Activated CD4-positive, CD25-positive, alpha-beta regulatory T cell treated with anti-CD3 and anti-CD28 coated beads, Interleukin-2, amount 50 U/mL, for 24 hours (primary cell): Measurements from ENCODE around the gene AP4E1.
"Not testable (repeated sequence)": the region's sequence is repeated elsewhere in the genome, so short reads cannot be mapped to it uniquely, and the experiment has no call there.

Source experiments
- ATAC-seq, 2 donors: fragments of 150-1000 bp; cut with Tn5 transposase; one replicate each; pipeline ENCODE4 v1.10.0; 2021; ENCODE audit warnings: mild to moderate bottlenecking in 1 of 2, moderate library complexity in 1 of 2

Gene AP4E1

DNA sequence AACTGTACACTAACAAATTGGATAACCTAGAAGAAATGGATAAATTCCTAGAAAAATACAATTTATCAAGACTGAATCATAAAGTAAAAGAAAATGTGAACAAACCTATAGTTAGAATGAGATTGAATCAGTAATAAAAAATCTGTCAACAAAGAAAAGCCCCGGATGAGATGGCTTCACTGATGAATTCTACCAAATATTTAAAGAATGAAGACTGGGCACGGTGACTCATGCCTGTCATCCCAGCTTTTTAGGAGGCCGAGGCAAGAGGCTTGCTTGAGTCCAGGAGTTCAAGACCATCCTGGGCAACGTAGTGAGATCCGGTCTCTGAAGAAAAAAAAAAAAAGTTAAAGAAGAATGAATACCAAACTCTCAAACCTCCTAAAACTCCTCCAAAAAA, 17.7 kb upstream of the AP4E1 start:
- no peak for ATAC-seq

DNA sequence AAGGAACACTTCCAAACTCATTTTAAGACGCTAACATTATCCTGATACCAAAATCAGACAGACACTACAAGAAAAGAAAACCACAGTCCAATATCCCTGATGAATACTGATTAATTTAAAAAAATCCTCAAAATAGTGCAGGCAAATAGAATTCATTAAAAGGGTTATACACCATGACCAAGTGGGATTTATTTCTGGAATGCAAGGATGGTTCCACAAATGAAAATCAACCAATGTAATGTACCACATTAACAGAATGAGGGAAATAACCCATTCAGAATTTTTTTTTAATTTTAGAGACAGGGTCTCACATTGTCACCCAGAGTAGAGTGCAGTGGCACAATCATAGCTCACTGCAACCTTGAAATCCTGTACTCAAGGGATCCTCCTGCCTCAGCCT, 17.3 kb upstream of the AP4E1 start:
- no peak for ATAC-seq

DNA sequence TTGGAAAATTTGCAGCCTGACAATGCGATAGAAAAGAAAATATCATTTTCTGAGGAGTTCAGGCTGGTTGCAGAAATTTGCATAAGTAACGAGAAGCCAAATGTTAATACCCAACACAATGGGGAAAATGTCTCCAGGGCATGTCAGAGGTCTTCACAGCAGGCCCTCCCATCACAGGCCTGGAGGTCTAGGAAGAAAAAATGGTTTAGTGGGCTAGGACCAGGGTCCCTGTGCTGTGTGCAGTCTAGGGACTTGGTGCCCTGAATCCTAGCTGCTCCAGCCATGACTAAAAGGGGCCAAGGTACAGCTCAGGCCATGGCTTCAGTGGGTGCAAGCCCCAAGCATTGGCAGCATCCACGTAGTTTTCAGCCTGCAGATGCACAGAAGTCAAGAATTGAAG, 14.5 kb upstream of the AP4E1 start:
- ATAC-seq: no peak

DNA sequence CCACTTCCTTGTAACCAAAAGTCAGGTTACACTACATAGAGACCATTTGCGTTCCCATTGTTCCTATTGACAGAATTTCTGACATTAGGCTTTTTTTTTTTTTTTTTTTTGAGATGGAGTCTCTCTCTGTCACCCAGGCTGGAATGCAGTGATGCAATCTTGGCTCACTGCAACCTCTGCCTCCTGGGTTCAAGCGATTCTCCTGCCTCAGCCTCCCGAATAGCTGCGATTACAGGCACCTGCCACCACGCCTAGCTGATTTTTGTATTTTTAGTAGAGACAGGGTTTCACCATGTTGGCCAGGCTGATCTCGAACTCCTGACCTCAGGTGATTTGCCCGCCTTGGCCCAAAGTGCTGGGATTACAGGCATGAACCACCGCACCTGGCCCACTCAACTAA, 7.1 kb upstream of the AP4E1 start:
- not testable (repeated sequence) for ATAC-seq

DNA sequence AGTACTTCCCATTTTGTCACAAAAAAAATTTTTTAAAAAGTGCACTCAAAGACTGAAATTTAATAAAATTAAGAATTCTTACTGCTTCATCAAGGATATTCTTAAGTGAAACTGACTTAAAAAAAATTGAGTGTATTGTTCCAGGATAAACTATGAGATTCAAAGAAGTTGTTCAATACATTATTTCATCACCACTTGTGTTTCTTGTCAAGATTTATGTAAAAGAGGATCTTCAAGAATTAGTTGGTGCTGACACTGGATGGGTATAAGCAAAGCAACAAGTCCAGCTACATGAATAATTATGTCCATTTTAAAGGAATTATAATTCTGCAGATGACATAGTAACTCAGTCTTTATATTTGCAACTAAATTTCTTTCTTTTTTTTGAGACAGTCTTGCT, 4.3 kb upstream of the AP4E1 start:
- no peak for ATAC-seq

DNA sequence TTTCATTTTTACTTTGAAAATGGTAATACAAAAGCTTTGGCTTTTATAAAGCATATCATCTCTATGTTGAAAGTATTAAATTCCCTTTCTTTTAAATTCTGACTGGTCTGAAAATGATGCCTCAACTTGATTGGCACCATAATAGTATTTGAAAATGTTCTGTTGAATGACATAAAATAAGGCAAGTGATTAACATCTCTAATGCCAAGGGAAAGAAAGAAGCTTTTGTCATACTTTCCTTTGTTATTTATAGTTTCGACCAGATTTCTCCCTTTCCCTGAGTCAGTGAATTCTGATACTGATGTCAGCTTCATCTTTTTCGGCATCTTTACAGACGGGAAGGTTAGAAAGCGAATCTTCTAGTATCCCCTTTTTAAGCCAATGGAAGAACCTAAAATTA, 3.4 kb upstream of the AP4E1 start:
- no peak for ATAC-seq

DNA sequence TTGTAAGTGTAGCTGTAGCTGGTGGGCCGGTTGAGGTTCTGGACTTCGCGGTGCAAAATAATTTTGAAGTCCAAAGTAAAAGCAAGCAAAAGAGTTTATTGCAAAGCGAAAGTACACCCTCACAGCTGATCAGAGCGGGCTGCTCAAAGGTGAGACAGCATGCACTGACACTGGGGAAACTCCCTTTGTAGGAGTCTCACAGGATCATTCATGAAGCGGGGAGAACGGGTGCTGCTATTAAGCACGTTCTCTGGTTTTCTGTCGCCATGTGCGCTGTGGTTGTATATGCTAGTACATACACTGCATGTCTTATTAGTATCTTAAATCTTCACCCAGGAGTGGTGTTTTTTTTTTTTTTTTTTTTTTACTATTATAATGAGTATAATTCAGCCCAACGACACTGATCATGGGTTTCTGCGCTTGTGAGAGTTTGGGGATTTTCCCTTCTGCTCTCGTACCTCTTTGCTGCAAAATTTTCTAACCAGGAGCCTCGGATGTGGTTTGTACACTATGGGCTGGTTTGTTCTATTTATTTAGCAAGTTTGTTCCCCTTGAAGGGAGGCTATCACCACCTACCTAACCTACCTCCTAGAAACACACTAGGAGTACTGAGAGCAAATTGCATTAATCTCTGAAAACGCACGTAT, 1.4 kb upstream of the AP4E1 start:
- ATAC-seq: peak; percentile 80 to 86

DNA sequence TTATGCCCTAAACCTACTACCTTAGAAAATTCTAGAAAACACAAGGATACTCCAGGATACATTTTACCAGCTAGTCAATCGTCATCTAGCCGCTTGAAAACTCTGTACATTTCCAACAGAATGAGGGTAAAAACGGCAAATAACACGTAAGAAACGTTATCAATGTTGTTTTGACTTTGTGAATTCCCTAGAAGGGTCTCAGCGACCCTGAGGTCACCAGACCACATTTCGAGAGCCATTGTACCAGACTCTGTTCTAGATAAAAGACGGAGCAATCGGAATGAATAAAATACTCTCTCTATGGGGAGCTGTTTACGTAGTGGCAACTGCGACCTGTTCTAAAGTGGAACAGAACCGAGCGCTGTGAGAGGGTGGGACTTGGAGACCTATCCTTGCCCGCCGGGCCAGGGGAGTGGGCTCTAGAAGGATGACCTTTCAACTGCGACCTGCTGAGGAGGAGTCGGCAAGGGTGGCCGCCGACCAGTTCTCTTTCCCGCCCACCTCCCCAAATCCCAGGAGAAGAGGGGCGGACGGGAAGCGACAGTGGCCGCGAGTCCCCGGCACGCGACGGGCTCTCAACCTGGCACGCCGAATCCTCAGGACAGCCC, 778 bp upstream of the AP4E1 start:
- peak; percentile 18 to 27 for ATAC-seq

DNA sequence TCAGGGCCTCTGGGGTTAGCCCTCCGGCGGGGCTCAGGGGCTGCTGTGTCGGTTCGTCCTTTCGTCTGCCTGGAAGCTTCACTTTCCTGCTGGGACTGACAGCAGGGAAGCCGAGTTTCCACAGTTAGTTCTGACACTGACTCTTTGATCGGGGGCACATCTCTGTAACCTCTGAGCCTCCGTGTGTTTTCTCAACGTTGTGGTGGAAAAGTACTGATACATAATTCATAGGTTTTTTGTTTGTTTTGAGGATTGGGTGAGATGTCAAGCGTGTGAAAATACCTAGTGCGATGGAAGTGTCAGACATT, 481 bp downstream of the AP4E1 start:
- ATAC-seq: no peak

DNA sequence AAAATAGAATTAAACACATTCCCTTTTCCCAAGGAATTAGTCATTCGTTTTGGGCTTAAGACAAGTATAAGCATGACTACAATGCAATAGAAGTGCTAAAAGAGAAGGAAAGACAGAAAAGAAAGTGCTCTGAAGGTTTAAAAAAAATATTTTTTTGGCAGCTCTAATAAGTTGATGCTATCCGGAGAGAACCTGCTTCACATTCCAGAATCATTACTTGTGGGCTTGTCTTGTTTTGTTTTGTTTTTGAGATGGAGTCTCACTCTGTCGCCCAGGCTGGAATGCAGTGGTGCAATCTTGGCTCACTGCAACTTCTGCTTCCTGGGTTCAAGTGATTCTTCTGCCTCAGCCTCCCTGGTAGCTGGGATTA, 1.9 kb downstream of the AP4E1 start:
- ATAC-seq: not testable (repeated sequence)

DNA sequence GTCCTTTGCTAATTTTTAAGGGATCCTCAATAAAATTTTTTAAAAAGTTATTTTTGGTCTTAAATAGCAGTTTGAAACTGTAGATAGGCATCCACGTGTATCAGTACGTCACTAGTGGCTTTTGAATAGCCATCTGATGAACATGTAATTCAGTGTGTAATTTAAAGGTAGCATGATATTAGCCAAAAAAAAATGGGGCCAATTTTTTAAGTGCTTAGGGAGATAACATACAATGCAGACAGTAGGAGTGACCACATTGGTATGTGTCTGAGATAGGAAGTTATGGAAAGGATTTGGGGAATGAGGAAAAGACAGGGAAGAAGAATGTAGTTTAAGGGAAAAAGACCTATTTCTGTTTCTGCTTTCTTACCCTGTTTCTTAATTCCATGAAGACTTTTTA, 2.5 kb downstream of the AP4E1 start:
- ATAC-seq: no peak

DNA sequence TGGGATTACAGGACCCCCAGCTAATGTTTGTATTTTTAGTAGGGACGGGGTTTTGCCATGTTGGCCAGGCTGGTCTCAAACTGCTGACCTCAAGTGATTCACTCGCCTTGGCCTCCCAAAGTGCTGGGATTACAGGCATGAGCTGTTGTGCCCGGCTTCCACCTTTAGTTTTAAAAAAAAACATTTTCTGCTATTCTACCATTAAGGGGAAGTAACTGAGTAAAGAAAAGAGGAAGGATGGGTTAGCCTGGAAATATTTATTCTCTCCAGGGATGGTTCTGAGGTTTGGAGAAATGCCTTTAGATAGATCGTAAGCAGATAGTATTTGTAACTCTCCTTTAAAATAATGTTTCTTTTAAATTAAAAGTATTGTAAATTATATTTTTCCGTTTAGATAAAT, 3.1 kb downstream of the AP4E1 start:
- no peak for ATAC-seq

DNA sequence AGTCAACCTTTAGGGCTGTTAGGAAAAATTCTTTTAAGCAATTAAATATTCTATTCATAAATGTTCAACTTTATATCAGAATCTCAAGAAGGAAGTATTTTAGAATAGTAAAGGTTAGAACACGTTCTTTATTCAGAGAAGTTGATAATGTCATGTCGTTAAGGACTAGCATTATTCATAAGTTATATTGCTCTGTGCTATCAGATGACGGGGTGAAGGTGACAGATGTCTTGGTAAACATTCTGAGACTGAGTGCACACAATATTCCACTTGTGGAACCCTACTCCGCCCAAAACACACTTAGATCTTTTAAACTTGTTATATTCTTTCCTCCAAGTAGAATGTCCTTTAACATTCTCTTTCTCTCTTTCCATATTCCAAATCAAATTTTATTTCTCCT, 7.9 kb downstream of the AP4E1 start:
- ATAC-seq: no peak

DNA sequence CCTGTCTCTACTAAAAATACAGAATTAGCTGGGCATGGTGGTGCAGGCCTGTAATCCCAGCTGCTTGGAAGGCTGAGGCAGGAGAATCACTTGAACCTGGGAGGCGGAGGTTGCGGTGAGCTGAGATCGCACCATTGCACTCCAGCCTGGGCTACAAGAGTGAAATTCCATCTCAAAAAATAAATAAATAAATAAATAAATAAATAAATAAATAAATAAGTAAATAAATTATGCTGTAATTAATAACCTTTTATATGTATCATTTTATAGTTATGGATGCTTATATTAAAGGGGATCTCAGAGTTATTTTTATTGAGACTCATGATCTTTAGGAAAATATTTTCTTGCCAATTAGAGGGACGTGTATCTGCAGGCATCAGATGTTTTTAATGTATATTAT, 10.9 kb downstream of the AP4E1 start:
- not testable (repeated sequence) for ATAC-seq

DNA sequence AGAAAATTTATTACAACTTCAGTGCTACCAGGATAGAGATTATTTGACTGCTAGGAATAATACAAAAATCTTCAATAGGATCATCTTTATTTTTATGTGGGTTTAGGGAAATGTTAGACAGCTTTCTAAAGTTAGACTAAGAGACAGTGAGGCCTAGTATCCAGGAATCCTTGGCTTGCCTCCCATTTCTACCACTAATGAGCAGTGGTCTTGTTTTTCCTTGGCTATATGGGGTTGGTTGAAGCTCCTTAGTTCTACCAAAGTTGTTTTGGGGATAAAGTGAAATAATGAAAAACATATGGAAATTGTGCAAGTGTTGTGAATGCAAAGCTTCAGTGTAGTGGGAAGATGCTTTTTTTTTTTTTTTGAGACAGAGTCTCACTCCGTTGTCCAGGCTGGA, 16.8 kb downstream of the AP4E1 start:
- no peak for ATAC-seq

DNA sequence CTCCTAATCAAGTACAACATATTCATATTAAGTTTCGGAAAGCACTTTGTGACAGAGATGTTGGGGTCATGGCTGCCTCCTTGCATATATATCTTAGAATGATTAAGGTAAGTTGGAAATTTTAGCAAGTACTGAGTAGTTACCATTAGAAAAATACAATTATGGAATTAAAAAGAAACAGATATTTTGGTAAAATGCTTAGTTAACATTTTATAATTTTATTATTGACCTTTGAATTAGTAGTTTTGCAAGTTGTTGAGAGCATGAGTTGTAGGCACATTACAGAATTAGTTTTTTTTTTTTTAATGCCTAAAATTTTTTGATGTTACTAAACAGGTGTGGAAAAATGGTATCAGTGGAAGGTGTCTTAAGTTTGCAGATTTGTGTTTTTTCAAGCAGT, 20.6 kb downstream of the AP4E1 start:
- no peak for ATAC-seq

DNA sequence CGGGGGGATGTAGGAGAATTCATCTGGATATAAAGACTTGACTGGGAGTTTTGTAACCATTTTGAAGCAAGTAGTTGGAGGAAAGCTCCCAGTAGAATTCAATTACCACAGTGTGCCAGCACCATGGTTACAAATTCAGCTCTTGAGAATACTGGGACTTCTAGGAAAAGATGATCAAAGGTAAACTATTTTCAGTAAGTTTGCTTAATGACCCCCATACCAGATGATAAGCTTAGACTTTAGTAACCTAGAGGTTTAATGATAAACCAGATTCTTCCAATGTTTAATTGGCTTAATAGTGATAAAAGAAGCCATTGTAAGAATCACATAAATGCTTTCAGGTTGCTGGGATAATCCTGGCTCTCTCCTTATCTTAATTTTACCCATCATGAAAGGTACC, 22.3 kb downstream of the AP4E1 start:
- ATAC-seq: no peak

DNA sequence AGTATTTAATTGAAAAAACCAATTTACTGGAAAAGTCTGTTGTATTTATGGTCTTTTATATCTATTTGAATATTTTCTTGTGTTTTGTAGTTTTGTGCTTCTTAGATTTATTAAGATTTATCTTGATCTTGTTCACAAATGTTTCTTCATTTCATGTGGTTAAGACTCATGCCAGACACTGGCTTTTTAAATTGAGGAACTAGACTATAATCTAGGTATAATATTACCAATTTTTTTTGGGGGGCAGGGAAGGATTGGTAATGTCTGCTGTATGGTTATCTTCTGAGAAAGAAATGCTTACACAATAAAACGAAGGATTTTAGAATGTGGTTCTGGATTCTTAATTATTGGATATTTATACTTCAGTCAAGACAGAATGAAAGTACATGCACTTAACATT, 24.9 kb downstream of the AP4E1 start:
- no peak for ATAC-seq

DNA sequence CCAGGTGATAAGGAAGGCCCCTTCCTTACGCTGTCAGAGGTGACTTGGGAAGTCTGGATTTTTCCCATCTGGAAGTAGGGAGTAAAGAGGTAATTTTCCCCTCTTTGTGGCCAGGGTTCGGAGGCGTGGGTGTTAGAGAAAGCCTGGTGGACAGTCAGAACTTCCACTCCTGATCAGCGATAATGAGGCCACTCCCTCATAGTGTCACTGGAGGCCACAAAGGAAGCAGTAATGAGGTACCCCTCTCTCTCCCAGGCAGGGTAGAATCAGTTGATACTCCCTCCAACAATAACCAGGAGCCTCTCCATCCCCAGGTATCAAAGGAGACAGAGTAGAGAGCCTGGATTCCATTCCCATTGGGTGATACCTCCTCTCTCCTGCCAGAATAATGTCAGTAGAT, 30.0 kb downstream of the AP4E1 start:
- no peak for ATAC-seq

DNA sequence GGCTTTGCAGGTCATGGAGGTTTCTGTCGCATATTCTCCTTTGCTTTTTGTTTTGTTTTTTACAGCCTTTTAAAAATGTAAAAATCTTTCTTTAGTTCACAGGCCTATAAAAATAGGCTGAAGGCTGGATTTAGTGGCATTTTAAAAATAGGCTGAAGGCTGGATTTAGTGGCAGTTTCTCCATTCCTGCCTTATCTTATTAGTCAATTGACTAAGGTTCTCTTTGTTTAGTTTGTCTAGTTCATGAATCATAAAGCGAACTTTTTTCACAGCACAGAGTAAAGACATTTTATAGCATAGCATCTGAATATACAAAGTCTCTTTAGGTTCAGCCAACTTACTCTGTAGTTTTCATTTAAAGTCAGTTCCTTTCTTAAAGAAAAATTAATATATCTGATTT, 31.4 kb downstream of the AP4E1 start:
- no peak for ATAC-seq

DNA sequence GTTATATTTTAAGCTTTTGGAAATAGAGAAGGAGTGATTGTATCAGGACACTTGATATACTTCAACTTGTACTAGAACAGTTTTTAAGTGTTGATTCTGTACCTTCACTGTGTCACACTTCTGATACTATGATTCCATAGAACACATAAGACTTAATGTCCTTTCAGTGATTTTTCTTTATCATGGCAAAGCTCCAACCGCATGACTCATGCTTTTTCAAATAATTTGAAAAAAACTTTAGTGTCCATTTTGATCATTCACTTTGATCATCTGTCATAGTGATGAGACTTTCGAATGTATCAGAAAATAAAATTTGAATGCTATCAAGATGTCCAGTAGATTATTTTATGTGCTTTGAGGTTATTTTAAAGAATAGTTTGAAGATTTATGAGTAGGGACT, 32.0 kb downstream of the AP4E1 start:
- ATAC-seq: no peak

DNA sequence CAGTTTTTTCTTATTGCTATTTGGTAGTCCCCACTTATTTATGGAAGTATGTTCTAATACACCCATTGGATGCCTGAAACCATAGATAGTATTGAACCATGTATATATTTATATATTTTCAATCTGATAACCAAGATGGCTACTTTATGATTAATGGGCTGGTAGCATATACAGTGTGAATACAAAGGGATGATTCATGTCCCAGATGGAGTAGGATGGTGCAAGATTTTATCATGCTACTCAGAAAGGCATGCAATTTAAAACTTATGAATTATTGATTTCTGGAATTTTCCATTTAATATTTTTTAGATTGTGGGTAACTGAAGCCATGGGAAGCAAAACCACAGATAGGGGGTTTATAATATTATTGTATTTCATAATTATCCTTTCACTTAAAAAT, 35.2 kb downstream of the AP4E1 start:
- ATAC-seq: no peak

DNA sequence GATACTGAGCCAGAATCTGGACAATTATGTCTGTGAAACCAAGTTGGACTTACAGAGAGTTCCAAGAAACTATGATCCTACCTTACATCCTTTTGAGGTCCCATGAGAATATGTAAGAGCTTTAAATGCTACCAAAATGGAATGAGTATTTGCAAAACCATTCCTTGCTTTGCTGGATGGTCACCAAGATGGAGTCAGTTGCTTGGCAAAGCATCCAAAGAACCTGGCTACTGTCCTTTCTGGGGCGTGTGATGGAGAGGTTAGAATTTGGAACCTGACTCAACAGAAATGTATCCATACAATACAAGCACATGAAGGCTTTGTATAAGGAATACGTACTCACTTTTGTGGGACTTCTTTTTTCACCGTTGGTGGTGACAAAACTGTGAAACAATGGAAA, 36.2 kb downstream of the AP4E1 start:
- no peak for ATAC-seq

DNA sequence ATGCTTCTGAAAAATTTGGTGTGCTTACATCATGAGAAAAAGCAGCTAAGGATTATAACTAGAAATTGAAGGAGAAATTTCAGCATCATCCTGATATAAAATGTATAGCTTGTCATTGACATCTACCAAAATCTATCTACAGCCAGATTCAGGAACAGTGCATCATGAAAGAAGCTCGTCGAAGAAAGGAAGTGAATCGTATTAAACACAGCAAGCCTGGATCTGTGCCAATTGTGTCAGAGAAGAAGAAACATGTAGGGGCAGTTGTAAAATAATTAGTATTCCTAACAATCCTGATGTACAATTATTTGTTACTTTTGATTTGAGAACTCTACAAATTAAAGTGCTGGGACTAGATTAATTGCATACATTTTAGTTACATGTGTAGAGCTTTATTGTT, 37.2 kb downstream of the AP4E1 start:
- no peak for ATAC-seq

DNA sequence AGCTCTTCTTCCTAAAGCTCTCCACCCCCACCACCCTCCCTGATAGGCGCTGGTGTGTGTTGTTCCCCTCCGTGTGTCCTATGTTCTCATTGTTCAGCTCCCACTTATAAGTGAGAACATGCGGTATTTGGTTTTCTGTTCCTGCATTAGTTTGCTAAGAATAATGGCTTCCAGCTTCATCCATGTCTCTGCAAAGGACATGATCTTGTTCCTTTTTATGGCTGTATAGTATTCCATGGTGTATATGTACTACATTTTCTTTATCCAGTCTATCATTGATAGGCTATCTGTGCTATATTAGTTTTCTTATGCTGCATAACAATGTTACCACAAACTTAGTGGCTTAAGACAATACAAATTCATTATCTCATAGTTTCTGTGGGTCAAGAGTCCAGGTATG, 42.3 kb downstream of the AP4E1 start:
- not testable (repeated sequence) for ATAC-seq

DNA sequence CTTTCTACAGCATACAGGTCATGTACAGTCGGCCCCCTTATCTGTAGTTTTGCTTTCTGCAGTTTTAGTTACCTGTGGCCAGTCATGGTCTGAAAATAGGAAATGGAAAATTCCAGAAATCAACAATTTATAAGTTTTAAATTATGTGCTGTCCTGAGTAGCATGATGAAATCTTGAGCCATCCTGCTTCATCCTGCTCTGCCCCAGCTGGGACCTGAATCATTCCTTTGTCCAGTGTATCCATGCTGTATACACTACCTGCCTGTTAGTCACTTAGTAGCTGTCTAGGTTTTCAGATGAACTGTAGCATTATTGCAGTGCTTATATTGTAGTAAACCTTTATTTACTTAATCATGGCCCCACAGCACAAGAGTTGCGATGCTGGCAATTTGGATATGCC, 44.8 kb downstream of the AP4E1 start:
- ATAC-seq: no peak
